Measurements from ENCODE around the gene LATS1.
A peak's percentile ranks its signal among the peaks of the same experiment; 100 is the strongest.
"Not testable (repeated sequence)": the region's sequence is repeated elsewhere in the genome, so short reads cannot be mapped to it uniquely, and the experiment has no call there.

The LATS1 gene

GRCh38 chr6:149751239-149751638, 33.3 kb upstream of the LATS1 start:
- peak overlapping the region; percentile 86 for H3K4me2 ChIP-seq (ENCODE audit: insufficient read depth, low read length)
- no peak overlapping the region for H3K27ac ChIP-seq (ENCODE audit: low read length)
- DNase-seq: no peak
- peaks cover 13% of the 10 kb centered on the region for H3K36me3 ChIP-seq (ENCODE audit: insufficient read depth, low read length)
- peak overlapping the region in 1 of 2 experiments; percentile 98; a peak in 2 of 4 replicates for H3K4me3 ChIP-seq (ENCODE audit: low read depth in 1 of 2, low read length in 2 of 2)
- peaks cover 73% of the 10 kb centered on the region for H3K79me2 ChIP-seq (ENCODE audit: insufficient read depth, low read length)
- no peaks in the 10 kb centered on the region for H3K27me3 ChIP-seq (ENCODE audit: insufficient read depth, low read length, poor library complexity)
- ATAC-seq (ENCODE audit: insufficient read depth, low read depth): no peak
- no peak for TF ChIP-seq CTCF (IDR thresholded peaks at IDR 0.05; ENCODE audit: borderline replicate concordance, extremely low read depth, low read length, poor library complexity, severe bottlenecking)
- TF ChIP-seq EZH2 (IDR thresholded peaks at IDR 0.05; ENCODE audit: borderline replicate concordance, low read depth, low read length, severe bottlenecking): no peak
- H3K4me1 ChIP-seq (ENCODE audit: insufficient read depth, low read length): peaks cover 47% of the 10 kb centered on the region
- H3K9me3 ChIP-seq (ENCODE audit: insufficient read depth, low read length, severe bottlenecking): no peaks in the 10 kb centered on the region
- peak overlapping the region; percentile 96 for H3K9ac ChIP-seq (ENCODE audit: low read depth, low read length)
- H4K20me1 ChIP-seq (ENCODE audit: insufficient read depth, low read length): peaks cover 33% of the 10 kb centered on the region
- no peak overlapping the region for H2AFZ ChIP-seq (ENCODE audit: low read depth, low read length)

GRCh38 chr6:149750136-149750609, 32.3 kb upstream of the LATS1 start:
- peak overlapping the region; percentile 90 for H2AFZ ChIP-seq (ENCODE audit: low read depth, low read length)
- peak overlapping the region; percentile 96 for H3K9ac ChIP-seq (ENCODE audit: low read depth, low read length)
- H3K9me3 ChIP-seq (ENCODE audit: insufficient read depth, low read length, severe bottlenecking): no peaks in the 10 kb centered on the region
- peaks cover 73% of the 10 kb centered on the region for H3K79me2 ChIP-seq (ENCODE audit: insufficient read depth, low read length)
- H3K4me3 ChIP-seq (ENCODE audit: low read depth in 1 of 2, low read length in 2 of 2): peak overlapping the region; percentile 83 to 98
- TF ChIP-seq EZH2 (IDR thresholded peaks at IDR 0.05; ENCODE audit: borderline replicate concordance, low read depth, low read length, severe bottlenecking) (no peak), CTCF (IDR thresholded peaks at IDR 0.05; ENCODE audit: borderline replicate concordance, extremely low read depth, low read length, poor library complexity, severe bottlenecking) (no peak)
- H3K27me3 ChIP-seq (ENCODE audit: insufficient read depth, low read length, poor library complexity): no peaks in the 10 kb centered on the region
- peaks cover 11% of the 10 kb centered on the region for H3K36me3 ChIP-seq (ENCODE audit: insufficient read depth, low read length)
- peak overlapping the region; percentile 86 for H3K4me2 ChIP-seq (ENCODE audit: insufficient read depth, low read length)
- peak; percentile 77 for DNase-seq
- peak overlapping the region; percentile 91 for H3K27ac ChIP-seq (ENCODE audit: low read length)
- H3K4me1 ChIP-seq (ENCODE audit: insufficient read depth, low read length): peaks cover 52% of the 10 kb centered on the region
- peak; percentile 58 for ATAC-seq (ENCODE audit: insufficient read depth, low read depth)
- H4K20me1 ChIP-seq (ENCODE audit: insufficient read depth, low read length): peaks cover 26% of the 10 kb centered on the region

GRCh38 chr6:149749594-149750135, 31.8 kb upstream of the LATS1 start, which contains the start of gene PCMT1:
Gene PCMT1 (plus strand): TSS chr6:149749741. CDS start chr6:149749902, 161 bp downstream.
- peaks cover 22% of the 10 kb centered on the region for H4K20me1 ChIP-seq (ENCODE audit: insufficient read depth, low read length)
- peak; percentile 75 for ATAC-seq (ENCODE audit: insufficient read depth, low read depth)
- peak within 1 kb of the TSS; percentile 90 for H2AFZ ChIP-seq (ENCODE audit: low read depth, low read length)
- DNase-seq: peak; percentile 90
- H3K79me2 ChIP-seq (ENCODE audit: insufficient read depth, low read length): peaks cover 73% of the 10 kb centered on the region
- peak within 1 kb of the TSS; percentile 96 for H3K9ac ChIP-seq (ENCODE audit: low read depth, low read length)
- no peaks in the 10 kb centered on the region for H3K27me3 ChIP-seq (ENCODE audit: insufficient read depth, low read length, poor library complexity)
- H3K9me3 ChIP-seq (ENCODE audit: insufficient read depth, low read length, severe bottlenecking): no peaks in the 10 kb centered on the region
- peak within 1 kb of the TSS; percentile 86 for H3K4me2 ChIP-seq (ENCODE audit: insufficient read depth, low read length)
- TF ChIP-seq EZH2 (IDR thresholded peaks at IDR 0.05; ENCODE audit: borderline replicate concordance, low read depth, low read length, severe bottlenecking): no peak
- TF ChIP-seq CTCF (IDR thresholded peaks at IDR 0.05; ENCODE audit: borderline replicate concordance, extremely low read depth, low read length, poor library complexity, severe bottlenecking): no peak
- H3K4me3 ChIP-seq (ENCODE audit: low read depth in 1 of 2, low read length in 2 of 2): peak within 1 kb of the TSS; percentile 83 to 98
- H3K36me3 ChIP-seq (ENCODE audit: insufficient read depth, low read length): peaks cover 8% of the 10 kb centered on the region
- peaks cover 57% of the 10 kb centered on the region for H3K4me1 ChIP-seq (ENCODE audit: insufficient read depth, low read length)
- H3K27ac ChIP-seq (ENCODE audit: low read length): peak within 1 kb of the TSS; percentile 91

GRCh38 chr6:149749082-149749593, 31.2 kb upstream of the LATS1 start:
- Histone ChIP-seq H3K79me2 (ENCODE audit: insufficient read depth, low read length) (peaks cover 73% of the 10 kb centered on the region), H2AFZ (ENCODE audit: low read depth, low read length) (peak overlapping the region; percentile 85), H3K9ac (ENCODE audit: low read depth, low read length) (peak overlapping the region; percentile 96), H3K4me3 (ENCODE audit: low read depth in 1 of 2, low read length in 2 of 2) (peak overlapping the region; percentile 83 to 98), H3K27ac (ENCODE audit: low read length) (peak overlapping the region; percentile 91), H3K4me2 (ENCODE audit: insufficient read depth, low read length) (peak overlapping the region; percentile 86), H4K20me1 (ENCODE audit: insufficient read depth, low read length) (peaks cover 17% of the 10 kb centered on the region), H3K4me1 (ENCODE audit: insufficient read depth, low read length) (peaks cover 58% of the 10 kb centered on the region)
- not testable (repeated sequence) for H3K27me3 ChIP-seq (ENCODE audit: insufficient read depth, low read length, poor library complexity); H3K36me3 ChIP-seq (ENCODE audit: insufficient read depth, low read length); H3K9me3 ChIP-seq (ENCODE audit: insufficient read depth, low read length, severe bottlenecking); DNase-seq
- peak; percentile 34; the same call in 2 of the 3 replicates for ATAC-seq (ENCODE audit: insufficient read depth, low read depth)
